H9 (cell line): ENCODE data around the gene GAL3ST2. TPM values are rescaled to one million over a fixed set of nuclear protein-coding genes. Genes with fewer than 3 reads are reported as not detected.
A peak's percentile ranks its signal among the peaks of the same experiment; 100 is the strongest.

Experiments
- DNase-seq: peaks from one replicate; pipeline ENCODE4 v3.0.0-alpha.2; 2017
- H2AFZ ChIP-seq: one replicate; pipeline ENCODE4 v1.6.1; 2013; ENCODE audit warnings: mild to moderate bottlenecking, low read length, control low read depth, moderate library complexity
- H2AK5ac ChIP-seq: 2 replicates; pipeline ENCODE4 v1.6.1; 2013; ENCODE audit warnings: low read length, control low read depth, mixed read lengths; ENCODE audit not compliant: insufficient read length
- H2BK120ac ChIP-seq: one replicate; pipeline ENCODE4 v1.6.1; 2013; ENCODE audit warnings: low read depth, mild to moderate bottlenecking, low read length, control low read depth, inconsistent platforms; ENCODE audit not compliant: poor library complexity, severe bottlenecking
- H2BK12ac ChIP-seq: 2 replicates; pipeline ENCODE4 v1.6.1; 2013; ENCODE audit warnings: low read length, control low read depth, mixed read lengths, low read depth; ENCODE audit not compliant: insufficient read length
- H2BK15ac ChIP-seq: 2 replicates; pipeline ENCODE4 v1.6.1; 2013; ENCODE audit warnings: low read depth, low read length, control low read depth
- H2BK20ac ChIP-seq: one replicate; pipeline ENCODE4 v1.6.1; 2013; ENCODE audit warnings: low read depth, mild to moderate bottlenecking, low read length, control low read depth, inconsistent platforms; ENCODE audit not compliant: poor library complexity, severe bottlenecking
- H2BK5ac ChIP-seq: 2 replicates; pipeline ENCODE4 v1.6.1; 2013; ENCODE audit warnings: low read length, control low read depth, mixed read lengths; ENCODE audit not compliant: insufficient read length
- H3K14ac ChIP-seq: 2 replicates; pipeline ENCODE4 v1.6.1; 2013; ENCODE audit warnings: low read length, control low read depth; ENCODE audit not compliant: insufficient read depth
- H3K18ac ChIP-seq: 2 replicates; pipeline ENCODE4 v1.6.1; 2013; ENCODE audit warnings: low read depth, mild to moderate bottlenecking, mixed read lengths, low read length, control low read depth; ENCODE audit not compliant: insufficient read length
- H3K23ac ChIP-seq: 2 replicates; pipeline ENCODE4 v1.6.1; 2013; ENCODE audit warnings: low read length, control low read depth, mixed read lengths, low read depth; ENCODE audit not compliant: insufficient read length
- H3K23me2 ChIP-seq: 2 replicates; pipeline ENCODE4 v1.6.1; 2013; ENCODE audit warnings: low read depth, mild to moderate bottlenecking, mixed read lengths, low read length, control low read depth; ENCODE audit not compliant: insufficient read length, poor library complexity, severe bottlenecking
- H3K27ac ChIP-seq: 2 replicates; pipeline ENCODE4 v1.5.1; 2013; ENCODE audit warnings: low read length, control low read depth, mixed read lengths, low read depth; ENCODE audit not compliant: insufficient read length
- H3K27me3 ChIP-seq: 2 replicates; pipeline ENCODE4 v1.6.1; 2013; ENCODE audit warnings: low read length, control low read depth, inconsistent platforms; ENCODE audit not compliant: insufficient read depth
- H3K4ac ChIP-seq: 2 replicates; pipeline ENCODE4 v1.6.1; 2013; ENCODE audit warnings: low read depth, mild to moderate bottlenecking, control low read depth, inconsistent platforms, low read length, moderate library complexity
- H3K4me1 ChIP-seq: 2 replicates; pipeline ENCODE4 v1.6.1; 2013; ENCODE audit warnings: low read length, control low read depth, inconsistent platforms; ENCODE audit not compliant: insufficient read depth
- H3K4me2 ChIP-seq: 2 replicates; pipeline ENCODE4 v1.6.1; 2013; ENCODE audit warnings: low read length, control low read depth, mixed read lengths; ENCODE audit not compliant: insufficient read length, insufficient read depth
- H3K56ac ChIP-seq: 2 replicates; pipeline ENCODE4 v1.6.1; 2013; ENCODE audit warnings: low read depth, mild to moderate bottlenecking, mixed read lengths, low read length, control low read depth; ENCODE audit not compliant: insufficient read length
- H3K79me1 ChIP-seq: 2 replicates; pipeline ENCODE4 v1.6.1; 2013; ENCODE audit warnings: low read depth, mild to moderate bottlenecking, moderate library complexity, low read length, control low read depth, inconsistent platforms; ENCODE audit not compliant: insufficient read depth, poor library complexity, severe bottlenecking
- H3K79me2 ChIP-seq: 2 replicates; pipeline ENCODE4 v1.6.1; 2013; ENCODE audit warnings: low read length, control low read depth, inconsistent platforms; ENCODE audit not compliant: insufficient read depth
- H3K9ac ChIP-seq: 2 replicates; pipeline ENCODE4 v1.6.1; 2013; ENCODE audit warnings: low read length, control low read depth, mixed read lengths; ENCODE audit not compliant: insufficient read length; ENCODE audit errors: extremely low read depth
- H3K9me3 ChIP-seq: one replicate; pipeline ENCODE4 v1.6.1; 2013; ENCODE audit warnings: low read depth, low read length, inconsistent platforms; ENCODE audit not compliant: control insufficient read depth
- H3T11ph ChIP-seq: one replicate; pipeline ENCODE4 v1.6.1; 2013; ENCODE audit warnings: mild to moderate bottlenecking, low read length, control low read depth, inconsistent platforms
- H4K20me1 ChIP-seq: one replicate; pipeline ENCODE4 v1.6.1; 2013; ENCODE audit not compliant: control insufficient read depth, insufficient read length, insufficient read depth
- H4K5ac ChIP-seq: 2 replicates; pipeline ENCODE4 v1.6.1; 2013; ENCODE audit warnings: low read depth, mild to moderate bottlenecking, mixed read lengths, low read length, control low read depth; ENCODE audit not compliant: insufficient read length
- H4K8ac ChIP-seq: replicated peaks from 2 replicates; pipeline ENCODE4 v1.6.1; 2013; ENCODE audit warnings: low read length, control low read depth, mixed read lengths, low read depth; ENCODE audit not compliant: insufficient read length
- H4K91ac ChIP-seq: 2 replicates; pipeline ENCODE4 v1.6.1; 2013; ENCODE audit warnings: low read depth, mild to moderate bottlenecking, moderate library complexity, mixed read lengths, low read length, control low read depth; ENCODE audit not compliant: insufficient read length
- H3K27ac Mint-ChIP-seq, 3 experiments: 2 replicates in 2 of 3; 3 replicates in 1 of 3; pipeline ENCODE4 v1.8.0; 2020 to 2021; ENCODE audit warnings: mixed read lengths in 3 of 3, mild to moderate bottlenecking in 1 of 3, moderate library complexity in 1 of 3
- H3K27me3 Mint-ChIP-seq: 2 replicates; pipeline ENCODE4 v1.8.0; 2021; ENCODE audit warnings: low read depth, mild to moderate bottlenecking, moderate library complexity, mixed read lengths
- H3K36me3 Mint-ChIP-seq, 3 experiments: 2 replicates in 2 of 3; 3 replicates in 1 of 3; pipeline ENCODE4 v1.8.0; 2020 to 2021; ENCODE audit warnings: low read depth in 3 of 3, mixed read lengths in 3 of 3; ENCODE audit not compliant: insufficient read depth in 1 of 3
- H3K4me1 Mint-ChIP-seq, 2 experiments: 2 replicates each; pipeline ENCODE4 v1.8.0; 2020; ENCODE audit warnings: mixed read lengths in 2 of 2
- H3K4me3 Mint-ChIP-seq, 2 experiments: 2 replicates in 1 of 2; 3 replicates in 1 of 2; pipeline ENCODE4 v1.8.0; 2020 to 2021; ENCODE audit warnings: mild to moderate bottlenecking in 2 of 2, mixed read lengths in 2 of 2, moderate library complexity in 1 of 2
- H3K9me3 Mint-ChIP-seq, 2 experiments: 2 replicates in 1 of 2; 3 replicates in 1 of 2; pipeline ENCODE4 v1.8.0; 2020; ENCODE audit warnings: mild to moderate bottlenecking in 2 of 2, mixed read lengths in 2 of 2, moderate library complexity in 1 of 2
- WGBS: extraction: QIAGEN DNeasy Blood & Tissue Kit; methylation state at CpG from one replicate; pipeline ENCODE4 v1.1.7; 2013; ENCODE audit warnings: missing lambda C conversion rate, low lambda C conversion rate, mixed read lengths; ENCODE audit not compliant: insufficient read length; ENCODE audit errors: extremely low coverage; 5-methylcytosine and 5-hydroxymethylcytosine counted together
- total RNA-seq: library from RNA; stranded (reverse); gene quantifications from 2 replicates; pipeline ENCODE4 v1.2.1, GENCODE V29; 2021
- TF ChIP-seq, protein P1 (sequence below): fragments of 200-600 bp; sonication (generic); conservative IDR thresholded peaks from 3 replicates; pipeline ENCODE4 v1.8.0; 2021; ENCODE audit warnings: antibody characterized with exemption, mild to moderate bottlenecking

The GAL3ST2 gene
- total RNA-seq, 1 experiment from 2014 or later: 0.33 TPM

GRCh38 chr2:241739177-241739576 lies 37.4 kb upstream of the GAL3ST2 start:
- no peak overlapping the region for H3K4me3 Mint-ChIP-seq
- Histone ChIP-seq H3K27me3 (no peaks in the 10 kb centered on the region), H3K23me2 (peaks cover 8% of the 10 kb centered on the region), H2BK20ac (no peak overlapping the region), H3K79me2 (no peaks in the 10 kb centered on the region), H3K14ac (no peak overlapping the region), H3K18ac (no peak overlapping the region), H3K23ac (no peak overlapping the region), H3K27ac (no peak overlapping the region), H3K4me2 (no peak overlapping the region), H4K8ac (no peak overlapping the region), H2AK5ac (no peak overlapping the region), H4K5ac (no peak overlapping the region), H2BK12ac (no peak overlapping the region), H2BK120ac (no peak overlapping the region), H3K79me1 (no peaks in the 10 kb centered on the region), H4K20me1 (no peaks in the 10 kb centered on the region), H3T11ph (no peak overlapping the region), H2BK5ac (no peak overlapping the region), H3K9ac (no peak overlapping the region), H3K4ac (no peak overlapping the region), H2BK15ac (no peak overlapping the region), H4K91ac (no peak overlapping the region), H2AFZ (no peak overlapping the region), H3K9me3 (no peaks in the 10 kb centered on the region), H3K56ac (no peak overlapping the region), H3K4me1 (no peaks in the 10 kb centered on the region)
- DNase-seq: peak; percentile 20
- peaks cover 5% of the 10 kb centered on the region for H3K27me3 Mint-ChIP-seq
- peaks cover 0 to 4% (median 4%) of the 10 kb centered on the region in 3 experiments; a peak in 4 of 7 replicates for H3K36me3 Mint-ChIP-seq
- TF ChIP-seq, protein P1, sequence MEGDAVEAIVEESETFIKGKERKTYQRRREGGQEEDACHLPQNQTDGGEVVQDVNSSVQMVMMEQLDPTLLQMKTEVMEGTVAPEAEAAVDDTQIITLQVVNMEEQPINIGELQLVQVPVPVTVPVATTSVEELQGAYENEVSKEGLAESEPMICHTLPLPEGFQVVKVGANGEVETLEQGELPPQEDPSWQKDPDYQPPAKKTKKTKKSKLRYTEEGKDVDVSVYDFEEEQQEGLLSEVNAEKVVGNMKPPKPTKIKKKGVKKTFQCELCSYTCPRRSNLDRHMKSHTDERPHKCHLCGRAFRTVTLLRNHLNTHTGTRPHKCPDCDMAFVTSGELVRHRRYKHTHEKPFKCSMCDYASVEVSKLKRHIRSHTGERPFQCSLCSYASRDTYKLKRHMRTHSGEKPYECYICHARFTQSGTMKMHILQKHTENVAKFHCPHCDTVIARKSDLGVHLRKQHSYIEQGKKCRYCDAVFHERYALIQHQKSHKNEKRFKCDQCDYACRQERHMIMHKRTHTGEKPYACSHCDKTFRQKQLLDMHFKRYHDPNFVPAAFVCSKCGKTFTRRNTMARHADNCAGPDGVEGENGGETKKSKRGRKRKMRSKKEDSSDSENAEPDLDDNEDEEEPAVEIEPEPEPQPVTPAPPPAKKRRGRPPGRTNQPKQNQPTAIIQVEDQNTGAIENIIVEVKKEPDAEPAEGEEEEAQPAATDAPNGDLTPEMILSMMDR: no peak
- no peak overlapping the region for H3K27ac Mint-ChIP-seq
- H3K9me3 Mint-ChIP-seq: no peaks in the 10 kb centered on the region
- no CpG with 5 or more reads among the region's 15 CpGs for WGBS
- H3K4me1 Mint-ChIP-seq: no peaks in the 10 kb centered on the region
